ENCODE measurements around the gene CEACAM8.

DNA sequence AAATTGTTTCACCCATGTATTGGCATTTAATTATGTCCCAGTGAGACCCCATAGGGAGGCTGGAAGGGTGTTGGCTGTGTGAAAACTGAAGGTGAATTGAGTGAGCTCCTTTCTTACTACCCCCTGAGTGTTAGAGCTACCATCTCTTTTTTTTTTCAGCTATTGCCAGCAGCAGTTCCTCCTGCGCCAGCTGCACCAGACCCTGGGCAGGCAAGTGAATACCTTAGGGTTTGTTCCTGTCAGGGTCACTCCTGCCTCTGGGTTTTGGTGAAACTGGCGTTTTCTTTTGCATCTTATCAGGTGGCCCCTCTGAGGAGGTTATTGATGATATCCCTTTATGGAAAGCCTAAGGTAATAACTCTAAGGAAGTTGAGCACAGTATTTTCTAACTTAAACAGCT is 25.5 kb downstream of the CEACAM8 start:
- TF ChIP-seq POLR2A (IDR thresholded peaks at IDR 0.05) = no peak
- TF ChIP-seq, protein P1, sequence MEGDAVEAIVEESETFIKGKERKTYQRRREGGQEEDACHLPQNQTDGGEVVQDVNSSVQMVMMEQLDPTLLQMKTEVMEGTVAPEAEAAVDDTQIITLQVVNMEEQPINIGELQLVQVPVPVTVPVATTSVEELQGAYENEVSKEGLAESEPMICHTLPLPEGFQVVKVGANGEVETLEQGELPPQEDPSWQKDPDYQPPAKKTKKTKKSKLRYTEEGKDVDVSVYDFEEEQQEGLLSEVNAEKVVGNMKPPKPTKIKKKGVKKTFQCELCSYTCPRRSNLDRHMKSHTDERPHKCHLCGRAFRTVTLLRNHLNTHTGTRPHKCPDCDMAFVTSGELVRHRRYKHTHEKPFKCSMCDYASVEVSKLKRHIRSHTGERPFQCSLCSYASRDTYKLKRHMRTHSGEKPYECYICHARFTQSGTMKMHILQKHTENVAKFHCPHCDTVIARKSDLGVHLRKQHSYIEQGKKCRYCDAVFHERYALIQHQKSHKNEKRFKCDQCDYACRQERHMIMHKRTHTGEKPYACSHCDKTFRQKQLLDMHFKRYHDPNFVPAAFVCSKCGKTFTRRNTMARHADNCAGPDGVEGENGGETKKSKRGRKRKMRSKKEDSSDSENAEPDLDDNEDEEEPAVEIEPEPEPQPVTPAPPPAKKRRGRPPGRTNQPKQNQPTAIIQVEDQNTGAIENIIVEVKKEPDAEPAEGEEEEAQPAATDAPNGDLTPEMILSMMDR (IDR thresholded peaks at IDR 0.05 in 4 of 5, conservative IDR thresholded peaks at IDR 0.05 in 1 of 5) = no peak
